ENCODE results near the gene AATK. TPM values are rescaled to one million over a fixed set of nuclear protein-coding genes. Genes with fewer than 3 reads are reported as not detected.

Gene AATK
- total and polyA plus RNA-seq, 12 donors, result 0.73 to 23.3 (median 9.9) TPM

DNA sequence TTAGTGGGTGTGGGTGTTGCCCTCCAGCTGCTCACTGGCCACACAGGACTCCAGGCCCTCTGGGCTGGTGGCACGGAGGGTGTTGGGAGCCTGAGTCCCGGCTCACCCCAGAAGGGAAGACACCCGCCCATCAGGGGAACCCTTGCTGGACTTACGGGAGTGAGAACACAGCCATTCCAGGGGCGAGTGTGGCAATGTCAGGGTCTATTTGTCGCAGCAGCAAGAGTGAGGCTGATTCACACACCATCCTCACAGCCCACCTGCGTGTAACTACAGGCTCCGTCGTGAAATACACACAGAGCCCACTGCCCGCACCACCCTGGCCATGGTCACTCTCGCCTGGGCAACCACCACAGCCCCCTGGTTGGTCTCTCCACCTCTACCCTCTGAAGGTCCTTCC is 17.8 kb upstream of the AATK start:
- WGBS, 4 donors, result 86 to 93% (median 92%) methylated on average over 1 to 11 of the region's 11 CpGs
- TF ChIP-seq, protein P1, sequence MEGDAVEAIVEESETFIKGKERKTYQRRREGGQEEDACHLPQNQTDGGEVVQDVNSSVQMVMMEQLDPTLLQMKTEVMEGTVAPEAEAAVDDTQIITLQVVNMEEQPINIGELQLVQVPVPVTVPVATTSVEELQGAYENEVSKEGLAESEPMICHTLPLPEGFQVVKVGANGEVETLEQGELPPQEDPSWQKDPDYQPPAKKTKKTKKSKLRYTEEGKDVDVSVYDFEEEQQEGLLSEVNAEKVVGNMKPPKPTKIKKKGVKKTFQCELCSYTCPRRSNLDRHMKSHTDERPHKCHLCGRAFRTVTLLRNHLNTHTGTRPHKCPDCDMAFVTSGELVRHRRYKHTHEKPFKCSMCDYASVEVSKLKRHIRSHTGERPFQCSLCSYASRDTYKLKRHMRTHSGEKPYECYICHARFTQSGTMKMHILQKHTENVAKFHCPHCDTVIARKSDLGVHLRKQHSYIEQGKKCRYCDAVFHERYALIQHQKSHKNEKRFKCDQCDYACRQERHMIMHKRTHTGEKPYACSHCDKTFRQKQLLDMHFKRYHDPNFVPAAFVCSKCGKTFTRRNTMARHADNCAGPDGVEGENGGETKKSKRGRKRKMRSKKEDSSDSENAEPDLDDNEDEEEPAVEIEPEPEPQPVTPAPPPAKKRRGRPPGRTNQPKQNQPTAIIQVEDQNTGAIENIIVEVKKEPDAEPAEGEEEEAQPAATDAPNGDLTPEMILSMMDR (IDR thresholded peaks at IDR 0.05), result no peak
- no peak for TF ChIP-seq POLR2A (IDR thresholded peaks at IDR 0.05)

DNA sequence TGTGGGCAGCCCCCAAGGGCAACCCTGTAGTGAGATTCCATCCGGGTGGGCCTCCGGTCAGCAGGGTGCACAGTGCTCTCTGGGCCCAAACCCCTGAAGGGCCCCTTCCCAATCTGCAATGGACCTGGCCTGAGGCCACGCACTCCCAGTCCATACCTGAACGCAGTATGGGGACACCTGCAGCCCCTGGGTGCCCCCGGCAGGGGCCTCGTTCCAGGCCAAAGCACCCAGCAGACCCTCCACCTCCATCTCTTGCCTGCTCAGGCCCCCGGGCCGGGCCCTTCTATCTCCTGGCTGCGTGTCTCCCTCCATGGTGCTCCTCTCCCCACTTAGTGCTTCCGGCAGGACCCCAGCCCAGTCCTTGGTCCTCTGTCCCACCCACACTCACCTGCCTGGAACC is 17.3 kb upstream of the AATK start:
- Histone ChIP-seq H3K36me3 (replicated peaks in 1 of 2) (no peaks in the 10 kb centered on the region), H3K27me3 (no peaks in the 10 kb centered on the region), H3K4me3 (no peak overlapping the region), H3K9me3 (replicated peaks in 1 of 3) (no peaks in the 10 kb centered on the region), H3K4me1 (replicated peaks in 1 of 2) (no peaks in the 10 kb centered on the region), H3K27ac (no peak overlapping the region)
- TF ChIP-seq, protein P1 (IDR thresholded peaks at IDR 0.05), result no peak
- TF ChIP-seq POLR2A (IDR thresholded peaks at IDR 0.05), result no peak
- intact Hi-C loops (cut with DNase I), result no loop called here
- WGBS, 4 donors, result 86 to 95% (median 94%) methylated on average over 3 to 10 of the region's 10 CpGs
- DNase-seq, result no peak

More for the DNA sequence above, 17.8 kb upstream of the AATK start:
- Histone ChIP-seq H3K4me1 (replicated peaks in 1 of 2) (no peaks in the 10 kb centered on the region), H3K9me3 (replicated peaks in 1 of 3) (no peaks in the 10 kb centered on the region), H3K27ac (no peak overlapping the region), H3K36me3 (replicated peaks in 1 of 2) (no peaks in the 10 kb centered on the region), H3K27me3 (no peaks in the 10 kb centered on the region), H3K4me3 (no peak overlapping the region)
- intact Hi-C loops (cut with DNase I), result no loop called here
- no peak for DNase-seq

DNA sequence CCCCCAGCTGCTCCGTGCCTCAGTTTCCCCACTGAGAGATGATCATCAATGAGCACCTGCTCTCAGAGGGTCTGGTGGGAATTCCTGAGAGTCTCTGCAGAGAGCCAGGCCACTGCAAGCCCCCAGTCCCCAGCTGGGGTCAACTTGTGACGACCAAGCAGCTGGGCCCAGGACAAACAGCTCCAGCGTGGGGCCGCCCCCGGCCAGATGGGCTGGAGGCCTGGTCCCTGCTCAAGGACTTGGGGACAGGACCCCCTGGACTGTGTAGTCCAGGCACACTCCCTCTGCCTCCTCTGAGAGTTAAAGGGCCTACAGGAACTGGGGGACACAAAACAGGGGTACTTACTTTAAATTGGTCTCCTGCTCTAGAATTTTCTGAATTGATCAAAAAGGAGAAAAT is 16.6 kb upstream of the AATK start:
- WGBS, 4 donors, result 83 to 92% (median 89%) methylated on average over 4 to 5 of the region's 5 CpGs
- intact Hi-C loops (cut with DNase I), result no loop called here
- Histone ChIP-seq H3K36me3 (replicated peaks in 1 of 2) (no peaks in the 10 kb centered on the region), H3K4me1 (replicated peaks in 1 of 2) (no peaks in the 10 kb centered on the region), H3K27ac (no peak overlapping the region), H3K27me3 (no peaks in the 10 kb centered on the region), H3K4me3 (no peak overlapping the region), H3K9me3 (replicated peaks in 1 of 3) (no peaks in the 10 kb centered on the region)
- TF ChIP-seq, protein P1 (IDR thresholded peaks at IDR 0.05), result no peak
- TF ChIP-seq POLR2A (IDR thresholded peaks at IDR 0.05), result no peak
- DNase-seq, result no peak

DNA sequence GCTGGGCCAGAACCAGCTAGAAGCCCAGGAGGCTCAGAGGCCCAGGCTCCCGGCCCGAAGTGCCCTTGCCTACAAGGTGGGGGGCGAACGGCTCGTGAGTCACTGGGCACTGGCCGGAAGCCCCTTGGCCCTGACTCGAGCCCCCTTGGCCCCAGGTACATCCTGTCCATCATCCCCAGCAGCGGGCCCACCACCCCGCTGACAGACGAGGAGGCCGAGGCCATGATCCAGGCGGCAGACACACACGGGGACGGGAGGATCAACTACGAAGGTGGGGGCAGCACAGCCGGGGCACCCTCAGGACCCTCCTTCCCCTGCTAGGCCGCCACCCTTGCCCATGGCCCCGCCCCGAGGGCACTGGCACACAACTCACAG is 15.8 kb upstream of the AATK start:
- TF ChIP-seq POLR2A (IDR thresholded peaks at IDR 0.05), result no peak
- TF ChIP-seq, protein P1 (IDR thresholded peaks at IDR 0.05), result no peak
- WGBS, 4 donors, result 73 to 91% (median 90%) methylated on average over 3 to 19 of the region's 19 CpGs; no CpG with 5 or more reads in 1 of the 4 donors
- no peaks in the 10 kb centered on the region for H3K27me3 ChIP-seq
- H3K9me3 ChIP-seq (replicated peaks in 1 of 3), result no peaks in the 10 kb centered on the region
- H3K27ac ChIP-seq, result no peak overlapping the region
- H3K4me3 ChIP-seq, result no peak overlapping the region
- H3K36me3 ChIP-seq (replicated peaks in 1 of 2), result no peaks in the 10 kb centered on the region
- DNase-seq, result no peak
- H3K4me1 ChIP-seq (replicated peaks in 1 of 2), result no peaks in the 10 kb centered on the region
- intact Hi-C loops (cut with DNase I), result no loop called here

Measured in adrenal gland (tissue), 12 donors.